Activated CD4-positive, alpha-beta memory T cell treated with anti-CD3 and anti-CD28 coated beads, Interleukin-2, amount 10 ng/mL, durations not matched to agents 7 days and 5 days (primary cell): ENCODE results near the gene KMT2C. TPM values are rescaled to one million over a fixed set of nuclear protein-coding genes. Genes with fewer than 3 reads are reported as not detected.
"Not testable (repeated sequence)": the region's sequence is repeated elsewhere in the genome, so short reads cannot be mapped to it uniquely, and the experiment has no call there.

Experiments used
- CTCF ChIA-PET: fragments of 350-600 bp; sonication (Branson Sonifier 250); formaldehyde crosslinking; loops from one replicate; lab custom pipeline; 2021; ENCODE audit warnings: antibody characterized with exemption, inconsistent platforms; lab: Charles Lee
- POLR2A ChIA-PET: fragments of 350-600 bp; sonication (Branson Sonifier 250); formaldehyde crosslinking; loops from one replicate; lab custom pipeline; 2021; ENCODE audit warnings: antibody characterized with exemption; lab: Charles Lee
- DNase-seq: peaks from one replicate; pipeline ENCODE4 v3.0.0-alpha.2; 2020
- H3K27ac Mint-ChIP-seq: one replicate; pipeline ENCODE4 v1.8.0; 2021; ENCODE audit warnings: mild to moderate bottlenecking, mixed read lengths
- H3K27me3 Mint-ChIP-seq: one replicate; pipeline ENCODE4 v1.8.0; 2021; ENCODE audit warnings: mixed read lengths
- H3K36me3 Mint-ChIP-seq: one replicate; pipeline ENCODE4 v1.8.0; 2021; ENCODE audit warnings: low read depth, mixed read lengths
- H3K4me1 Mint-ChIP-seq: one replicate; pipeline ENCODE4 v1.8.0; 2021; ENCODE audit warnings: mixed read lengths
- H3K4me3 Mint-ChIP-seq: one replicate; pipeline ENCODE4 v1.8.0; 2021; ENCODE audit warnings: mild to moderate bottlenecking, mixed read lengths
- H3K9me3 Mint-ChIP-seq: one replicate; pipeline ENCODE4 v1.8.0; 2021; ENCODE audit warnings: mixed read lengths
- total RNA-seq, 2 experiments: library from RNA; stranded (reverse); gene quantifications; one replicate each; pipeline ENCODE4 v1.2.3, GENCODE V29; 2021

KMT2C gene
- total RNA-seq, 2 experiments from 2014 or later, result 58.9 to 63.4 TPM

GRCh38 chr7:152236306-152236705 lies 199.5 kb downstream of the KMT2C start:
- H3K27ac Mint-ChIP-seq, H3K4me1 Mint-ChIP-seq, H3K9me3 Mint-ChIP-seq: not testable (repeated sequence)

GRCh38 chr7:152234421-152234820 lies 201.4 kb downstream of the KMT2C start:
- H3K4me1 Mint-ChIP-seq, POLR2A ChIA-PET, H3K27me3 Mint-ChIP-seq, DNase-seq, H3K4me3 Mint-ChIP-seq, CTCF ChIA-PET, H3K9me3 Mint-ChIP-seq, H3K27ac Mint-ChIP-seq: not testable (repeated sequence)
- peaks cover 13% of the 10 kb centered on the region for H3K36me3 Mint-ChIP-seq

More at GRCh38 chr7:152236306-152236705, 199.5 kb downstream of the KMT2C start:
- CTCF ChIA-PET, H3K4me3 Mint-ChIP-seq, POLR2A ChIA-PET, H3K27me3 Mint-ChIP-seq, DNase-seq: not testable (repeated sequence)
- H3K36me3 Mint-ChIP-seq, result peaks cover 16% of the 10 kb centered on the region

- H3K9me3 Mint-ChIP-seq, result no peaks in the 10 kb centered on the region
- no peaks in the 10 kb centered on the region for H3K27me3 Mint-ChIP-seq
- ChIA-PET POLR2A (no interaction called here), CTCF (no interaction called here)
- DNase-seq, result no peak
- H3K4me3 Mint-ChIP-seq, result no peak overlapping the region
- peaks cover 16% of the 10 kb centered on the region for H3K36me3 Mint-ChIP-seq
- no peak overlapping the region for H3K27ac Mint-ChIP-seq
- H3K4me1 Mint-ChIP-seq, result no peaks in the 10 kb centered on the region
Observed at GRCh38 chr7:152231089-152231488, 204.7 kb downstream of the KMT2C start.

GRCh38 chr7:152219556-152219955 lies 216.2 kb downstream of the KMT2C start:
- POLR2A ChIA-PET, H3K4me3 Mint-ChIP-seq: not testable (repeated sequence)
- peaks cover 34% of the 10 kb centered on the region for H3K36me3 Mint-ChIP-seq

GRCh38 chr7:152208766-152209165 lies 227.0 kb downstream of the KMT2C start:
- H3K27ac Mint-ChIP-seq, CTCF ChIA-PET, DNase-seq, POLR2A ChIA-PET, H3K27me3 Mint-ChIP-seq, H3K4me1 Mint-ChIP-seq, H3K4me3 Mint-ChIP-seq, H3K9me3 Mint-ChIP-seq: not testable (repeated sequence)
- peaks cover 35% of the 10 kb centered on the region for H3K36me3 Mint-ChIP-seq

More at GRCh38 chr7:152219556-152219955, 216.2 kb downstream of the KMT2C start:
- H3K27me3 Mint-ChIP-seq, DNase-seq, H3K4me1 Mint-ChIP-seq, CTCF ChIA-PET, H3K9me3 Mint-ChIP-seq, H3K27ac Mint-ChIP-seq: not testable (repeated sequence)

- H3K9me3 Mint-ChIP-seq, DNase-seq, H3K27ac Mint-ChIP-seq, H3K4me3 Mint-ChIP-seq, H3K4me1 Mint-ChIP-seq, POLR2A ChIA-PET, H3K27me3 Mint-ChIP-seq, CTCF ChIA-PET: not testable (repeated sequence)
- H3K36me3 Mint-ChIP-seq, result peaks cover 24% of the 10 kb centered on the region
Observed at GRCh38 chr7:152204417-152204816, 231.4 kb downstream of the KMT2C start.

- Mint-ChIP-seq H3K4me1 (no peaks in the 10 kb centered on the region), H3K27me3 (no peaks in the 10 kb centered on the region), H3K9me3 (no peaks in the 10 kb centered on the region), H3K36me3 (peaks cover 31% of the 10 kb centered on the region), H3K27ac (no peak overlapping the region), H3K4me3 (no peak overlapping the region)
- CTCF ChIA-PET, result no interaction called here
- no peak for DNase-seq
- POLR2A ChIA-PET, result no interaction called here
Observed at GRCh38 chr7:152203095-152203494, 232.7 kb downstream of the KMT2C start.

- CTCF ChIA-PET, result interaction anchor here (0.7 kb wide), 1 partner anchor 57 kb away, joined by 6 read pairs; no protein-coding TSS in a partner anchor
- Mint-ChIP-seq H3K27me3 (no peaks in the 10 kb centered on the region), H3K27ac (no peak overlapping the region), H3K4me1 (no peaks in the 10 kb centered on the region), H3K9me3 (no peaks in the 10 kb centered on the region), H3K36me3 (peaks cover 33% of the 10 kb centered on the region), H3K4me3 (no peak overlapping the region)
- no peak for DNase-seq
- POLR2A ChIA-PET, result no interaction called here
Observed at GRCh38 chr7:152202056-152202455, 233.7 kb downstream of the KMT2C start.

GRCh38 chr7:152200395-152200794 lies 235.4 kb downstream of the KMT2C start:
- H3K4me1 Mint-ChIP-seq, result no peaks in the 10 kb centered on the region
- H3K27ac Mint-ChIP-seq, result no peak overlapping the region
- CTCF ChIA-PET, result no interaction called here
- H3K27me3 Mint-ChIP-seq, result no peaks in the 10 kb centered on the region
- H3K9me3 Mint-ChIP-seq, result no peaks in the 10 kb centered on the region
- no peak overlapping the region for H3K4me3 Mint-ChIP-seq
- POLR2A ChIA-PET, result no interaction called here
- peaks cover 37% of the 10 kb centered on the region for H3K36me3 Mint-ChIP-seq
- no peak for DNase-seq

GRCh38 chr7:152196391-152196790 lies 239.4 kb downstream of the KMT2C start:
- Mint-ChIP-seq H3K9me3 (no peaks in the 10 kb centered on the region), H3K4me3 (no peak overlapping the region), H3K27me3 (no peaks in the 10 kb centered on the region), H3K4me1 (no peaks in the 10 kb centered on the region), H3K36me3 (peaks cover 57% of the 10 kb centered on the region), H3K27ac (no peak overlapping the region)
- CTCF ChIA-PET, result no interaction called here
- POLR2A ChIA-PET, result no interaction called here
- no peak for DNase-seq

GRCh38 chr7:152193880-152194279 lies 241.9 kb downstream of the KMT2C start:
- Mint-ChIP-seq H3K9me3 (no peaks in the 10 kb centered on the region), H3K4me1 (no peaks in the 10 kb centered on the region), H3K4me3 (no peak overlapping the region), H3K36me3 (peaks cover 61% of the 10 kb centered on the region), H3K27me3 (no peaks in the 10 kb centered on the region), H3K27ac (no peak overlapping the region)
- ChIA-PET POLR2A (no interaction called here), CTCF (no interaction called here)
- DNase-seq, result no peak

- no peaks in the 10 kb centered on the region for H3K9me3 Mint-ChIP-seq
- H3K27ac Mint-ChIP-seq, result no peak overlapping the region
- no peak for DNase-seq
- no peak overlapping the region for H3K4me3 Mint-ChIP-seq
- ChIA-PET CTCF (no interaction called here), POLR2A (no interaction called here)
- peaks cover 56% of the 10 kb centered on the region for H3K36me3 Mint-ChIP-seq
- no peaks in the 10 kb centered on the region for H3K27me3 Mint-ChIP-seq
- no peaks in the 10 kb centered on the region for H3K4me1 Mint-ChIP-seq
Observed at GRCh38 chr7:152189061-152189460, 246.7 kb downstream of the KMT2C start.

- Mint-ChIP-seq H3K4me1 (no peaks in the 10 kb centered on the region), H3K9me3 (no peaks in the 10 kb centered on the region), H3K36me3 (peaks cover 55% of the 10 kb centered on the region), H3K27ac (no peak overlapping the region), H3K27me3 (no peaks in the 10 kb centered on the region), H3K4me3 (no peak overlapping the region)
- ChIA-PET CTCF (no interaction called here), POLR2A (no interaction called here)
- no peak for DNase-seq
Observed at GRCh38 chr7:152185558-152185957, 250.2 kb downstream of the KMT2C start.

- Mint-ChIP-seq H3K4me1 (peaks cover 20% of the 10 kb centered on the region), H3K36me3 (peaks cover 76% of the 10 kb centered on the region), H3K27me3 (no peaks in the 10 kb centered on the region), H3K9me3 (no peaks in the 10 kb centered on the region), H3K4me3 (no peak overlapping the region), H3K27ac (no peak overlapping the region)
- CTCF ChIA-PET, result no interaction called here
- no peak for DNase-seq
- POLR2A ChIA-PET, result no interaction called here
Observed at GRCh38 chr7:152180587-152180986, 255.2 kb downstream of the KMT2C start.
